Left ventricle myocardium inferior (tissue), 1 donor: ENCODE data around the gene PCDHGA11. TPM values are rescaled to one million over a fixed set of nuclear protein-coding genes. Genes with fewer than 3 reads are reported as not detected.
A peak's percentile ranks its signal among the peaks of the same experiment; 100 is the strongest.
"Not testable (repeated sequence)": the region's sequence is repeated elsewhere in the genome, so short reads cannot be mapped to it uniquely, and the experiment has no call there.

Source experiments
- DNase-seq: peaks from one replicate; pipeline ENCODE4 v3.0.0-alpha.2; 2020
- H3K27ac ChIP-seq: fragments of 200-600 bp; replicated peaks from 2 replicates; pipeline ENCODE4 v1.8.0; 2021
- H3K27me3 ChIP-seq: fragments of 200-600 bp; 2 replicates; pipeline ENCODE4 v1.8.0; 2021; ENCODE audit warnings: low read depth
- H3K36me3 ChIP-seq: fragments of 200-600 bp; 2 replicates; pipeline ENCODE4 v1.8.0; 2021
- H3K4me1 ChIP-seq: fragments of 200-600 bp; 2 replicates; pipeline ENCODE4 v1.8.0; 2021
- H3K4me3 ChIP-seq: fragments of 200-600 bp; 2 replicates; pipeline ENCODE4 v1.8.0; 2021; ENCODE audit warnings: mild to moderate bottlenecking, moderate library complexity
- H3K9me3 ChIP-seq: fragments of 200-600 bp; replicated peaks from 2 replicates; pipeline ENCODE4 v1.8.0; 2021
- intact Hi-C: fragments of 100-400 bp; cut with micrococcal nuclease; formaldehyde crosslinking; loops from one replicate; pipeline ENCODE4 v1.11.0; 2022
- total RNA-seq: library from RNA; stranded (reverse); fragmentation: NEBNext Ultra II Directional; extraction: Animal tissue kit (Norgen Biotek cat#: 25700); gene quantifications from one replicate; pipeline ENCODE4 v1.2.1, GENCODE V29; 2021
- TF ChIP-seq, protein P1 (sequence below): fragments of 200-600 bp; IDR thresholded peaks from 2 replicates; pipeline ENCODE4 v1.8.0; 2021; ENCODE audit warnings: antibody characterized with exemption, mild to moderate bottlenecking, borderline replicate concordance
- donor health status: DM: no; HTN: yes; CAD: no; lungs with severe emphysema.

PCDHGA11 gene
- total RNA-seq, 1 donor from 2014 or later: 3.8 TPM

DNA sequence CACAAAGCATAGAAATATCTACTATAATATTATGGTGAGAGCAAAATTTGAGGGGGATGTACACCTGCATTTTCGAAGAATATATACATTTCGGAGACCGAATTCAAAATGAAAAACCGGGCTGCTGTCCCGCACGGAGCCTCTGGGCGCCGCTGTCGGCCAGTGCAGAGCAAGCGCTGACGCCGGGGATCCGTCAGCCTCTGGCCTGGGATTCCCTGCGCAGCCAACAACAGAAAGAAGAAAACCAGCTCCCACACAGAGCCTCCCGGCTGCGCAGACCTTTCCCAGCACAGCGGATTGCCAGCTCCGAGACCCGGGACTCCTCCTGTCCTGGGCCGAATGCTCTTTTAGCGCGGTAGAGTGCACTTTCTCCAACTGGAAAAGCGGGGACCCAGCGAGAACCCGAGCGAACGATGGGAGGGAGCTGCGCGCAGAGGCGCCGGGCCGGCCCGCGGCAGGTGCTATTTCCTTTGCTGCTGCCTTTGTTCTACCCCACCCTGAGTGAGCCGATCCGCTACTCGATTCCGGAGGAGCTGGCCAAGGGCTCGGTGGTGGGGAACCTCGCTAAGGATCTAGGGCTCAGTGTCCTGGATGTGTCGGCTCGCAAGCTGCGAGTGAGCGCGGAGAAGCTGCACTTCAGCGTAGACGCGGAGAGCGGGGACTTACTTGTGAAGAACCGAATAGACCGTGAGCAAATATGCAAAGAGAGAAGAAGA, 12.9 kb upstream of the PCDHGA11 start, which contains the start of gene PCDHGB6:
Gene PCDHGB6 (plus strand): TSS at position 232 of the 716 bp plus-strand sequence. CDS start 182 bp downstream, at position 414.
- H3K9me3 ChIP-seq: peaks cover 100% of the 10 kb centered on the region
- H3K4me3 ChIP-seq: peak within 1 kb of the TSS; percentile 58
- H3K27me3 ChIP-seq, intact Hi-C loops: not testable (repeated sequence)
- H3K4me1 ChIP-seq: peaks cover 22% of the 10 kb centered on the region
- H3K36me3 ChIP-seq: peaks cover 54% of the 10 kb centered on the region
- peak; percentile 52 for DNase-seq
- TF ChIP-seq, protein P1, sequence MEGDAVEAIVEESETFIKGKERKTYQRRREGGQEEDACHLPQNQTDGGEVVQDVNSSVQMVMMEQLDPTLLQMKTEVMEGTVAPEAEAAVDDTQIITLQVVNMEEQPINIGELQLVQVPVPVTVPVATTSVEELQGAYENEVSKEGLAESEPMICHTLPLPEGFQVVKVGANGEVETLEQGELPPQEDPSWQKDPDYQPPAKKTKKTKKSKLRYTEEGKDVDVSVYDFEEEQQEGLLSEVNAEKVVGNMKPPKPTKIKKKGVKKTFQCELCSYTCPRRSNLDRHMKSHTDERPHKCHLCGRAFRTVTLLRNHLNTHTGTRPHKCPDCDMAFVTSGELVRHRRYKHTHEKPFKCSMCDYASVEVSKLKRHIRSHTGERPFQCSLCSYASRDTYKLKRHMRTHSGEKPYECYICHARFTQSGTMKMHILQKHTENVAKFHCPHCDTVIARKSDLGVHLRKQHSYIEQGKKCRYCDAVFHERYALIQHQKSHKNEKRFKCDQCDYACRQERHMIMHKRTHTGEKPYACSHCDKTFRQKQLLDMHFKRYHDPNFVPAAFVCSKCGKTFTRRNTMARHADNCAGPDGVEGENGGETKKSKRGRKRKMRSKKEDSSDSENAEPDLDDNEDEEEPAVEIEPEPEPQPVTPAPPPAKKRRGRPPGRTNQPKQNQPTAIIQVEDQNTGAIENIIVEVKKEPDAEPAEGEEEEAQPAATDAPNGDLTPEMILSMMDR: peak; percentile 72
- peak within 1 kb of the TSS; percentile 68 for H3K27ac ChIP-seq

- H3K4me3 ChIP-seq: no peak overlapping the region
These were observed 11.1 kb upstream of the PCDHGA11 start for GRCh38 chr5:141409598-141410306.

GRCh38 chr5:141411575-141411974, 9.3 kb upstream of the PCDHGA11 start:
- peaks cover 41% of the 10 kb centered on the region for H3K36me3 ChIP-seq
- no peak for DNase-seq
- intact Hi-C loops: loop anchor here (10.0 kb wide), 1 partner anchor 143 kb away; no protein-coding TSS in a partner anchor
- H3K4me1 ChIP-seq: peaks cover 36% of the 10 kb centered on the region
- peaks cover 100% of the 10 kb centered on the region for H3K9me3 ChIP-seq
- TF ChIP-seq, protein P1: no peak
- no peak overlapping the region for H3K27ac ChIP-seq
- no peak overlapping the region for H3K4me3 ChIP-seq
- H3K27me3 ChIP-seq: no peaks in the 10 kb centered on the region

More at GRCh38 chr5:141409598-141410306, 11.1 kb upstream of the PCDHGA11 start:
- peaks cover 100% of the 10 kb centered on the region for H3K9me3 ChIP-seq
- no peak overlapping the region for H3K27ac ChIP-seq
- H3K36me3 ChIP-seq: peaks cover 54% of the 10 kb centered on the region
- intact Hi-C loops: loop anchor here (10.0 kb wide), 1 partner anchor 145 kb away; no protein-coding TSS in a partner anchor
- no peak for DNase-seq
- no peaks in the 10 kb centered on the region for H3K27me3 ChIP-seq
- TF ChIP-seq, protein P1: no peak
- peaks cover 36% of the 10 kb centered on the region for H3K4me1 ChIP-seq

GRCh38 chr5:141412854-141413539, 7.9 kb upstream of the PCDHGA11 start, which contains the start of gene PCDHGA10:
PCDHGA10 (plus strand) TSS chr5:141412987; CDS start chr5:141413176, 189 bp downstream.
- intact Hi-C loops: loop anchor here (10.0 kb wide), 1 partner anchor 142 kb away; no protein-coding TSS in a partner anchor
- no peak for DNase-seq
- peak within 1 kb of the TSS; percentile 54 for H3K4me3 ChIP-seq
- H3K27ac ChIP-seq: peak within 1 kb of the TSS; percentile 50
- peaks cover 99% of the 10 kb centered on the region for H3K9me3 ChIP-seq
- TF ChIP-seq, protein P1: peak; percentile 66
- H3K4me1 ChIP-seq: peaks cover 46% of the 10 kb centered on the region
- H3K27me3 ChIP-seq: no peaks in the 10 kb centered on the region
- H3K36me3 ChIP-seq: peaks cover 41% of the 10 kb centered on the region

DNA sequence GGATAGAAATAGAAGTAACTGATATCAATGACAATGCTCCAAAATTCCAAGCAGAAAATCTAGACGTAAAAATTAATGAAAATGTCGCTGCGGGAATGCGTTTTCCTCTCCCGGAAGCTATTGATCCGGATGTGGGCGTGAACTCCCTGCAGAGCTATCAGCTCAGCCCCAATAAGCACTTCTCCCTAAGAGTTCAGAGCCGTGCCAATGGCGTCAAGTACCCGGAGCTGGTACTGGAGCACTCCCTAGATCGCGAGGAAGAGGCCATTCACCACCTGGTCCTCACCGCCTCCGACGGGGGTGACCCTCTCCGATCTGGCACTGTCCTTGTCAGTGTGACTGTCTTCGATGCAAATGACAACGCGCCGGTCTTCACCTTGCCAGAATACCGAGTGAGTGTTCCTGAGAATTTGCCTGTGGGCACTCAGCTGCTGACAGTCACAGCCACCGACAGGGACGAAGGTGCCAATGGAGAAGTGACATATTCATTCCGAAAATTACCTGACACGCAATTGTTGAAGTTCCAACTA, 7.2 kb upstream of the PCDHGA11 start:
- H3K4me3 ChIP-seq: peak overlapping the region; percentile 54
- no peaks in the 10 kb centered on the region for H3K27me3 ChIP-seq
- no peak for DNase-seq
- TF ChIP-seq, protein P1: no peak
- peak overlapping the region; percentile 50 for H3K27ac ChIP-seq
- peaks cover 52% of the 10 kb centered on the region for H3K4me1 ChIP-seq
- peaks cover 99% of the 10 kb centered on the region for H3K9me3 ChIP-seq
- H3K36me3 ChIP-seq: peaks cover 44% of the 10 kb centered on the region
- intact Hi-C loops: loop anchor here (10.0 kb wide), 1 partner anchor 141 kb away; no protein-coding TSS in a partner anchor

- Histone ChIP-seq H3K36me3 (peaks cover 49% of the 10 kb centered on the region), H3K9me3 (peaks cover 99% of the 10 kb centered on the region), H3K4me1 (peaks cover 57% of the 10 kb centered on the region)
- intact Hi-C loops: loop anchor here (10.0 kb wide), 1 partner anchor 140 kb away; no protein-coding TSS in a partner anchor
- DNase-seq, H3K27me3 ChIP-seq, H3K27ac ChIP-seq, H3K4me3 ChIP-seq: not testable (repeated sequence)
These were observed 6.1 kb upstream of the PCDHGA11 start for GRCh38 chr5:141414548-141415274.

DNA sequence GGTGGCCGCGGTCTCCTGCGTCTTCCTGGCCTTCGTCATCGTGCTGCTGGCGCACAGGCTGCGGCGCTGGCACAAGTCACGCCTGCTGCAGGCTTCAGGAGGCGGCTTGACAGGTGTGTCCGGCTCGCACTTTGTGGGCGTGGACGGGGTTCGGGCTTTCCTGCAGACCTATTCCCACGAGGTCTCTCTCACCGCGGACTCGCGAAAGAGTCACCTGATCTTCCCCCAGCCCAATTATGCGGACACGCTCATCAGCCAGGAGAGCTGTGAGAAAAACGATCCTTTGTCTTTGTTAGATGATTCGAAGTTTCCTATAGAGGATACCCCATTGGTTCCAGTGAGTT, 5.6 kb upstream of the PCDHGA11 start:
- intact Hi-C loops: loop anchor here (10.0 kb wide), 1 partner anchor 140 kb away; no protein-coding TSS in a partner anchor
- not testable (repeated sequence) for H3K27ac ChIP-seq, DNase-seq, H3K4me3 ChIP-seq, H3K27me3 ChIP-seq
- H3K4me1 ChIP-seq: peaks cover 59% of the 10 kb centered on the region
- peaks cover 48% of the 10 kb centered on the region for H3K36me3 ChIP-seq
- H3K9me3 ChIP-seq: peaks cover 99% of the 10 kb centered on the region
